Activated CD4-positive, alpha-beta T cell treated with anti-CD3 and anti-CD28 coated beads, Interleukin-2, amount 10 ng/mL, durations not matched to agents 7 days and 5 days (primary cell): ENCODE measurements around the gene SHISA6. TPM values are rescaled to one million over a fixed set of nuclear protein-coding genes. Genes with fewer than 3 reads are reported as not detected.

Experiments used
- CTCF ChIA-PET: fragments of 350-600 bp; sonication (Branson Sonifier 250); formaldehyde crosslinking; loops from one replicate; lab custom pipeline; 2021; ENCODE audit warnings: antibody characterized with exemption; lab: Charles Lee
- POLR2A ChIA-PET: fragments of 350-600 bp; sonication (Branson Sonifier 250); formaldehyde crosslinking; loops from one replicate; lab custom pipeline; 2021; ENCODE audit warnings: antibody characterized with exemption; lab: Charles Lee
- DNase-seq: peaks from one replicate; pipeline ENCODE4 v3.0.0-alpha.2; 2020
- H3K27ac Mint-ChIP-seq: one replicate; pipeline ENCODE4 v1.8.0; 2021; ENCODE audit warnings: mild to moderate bottlenecking, moderate library complexity, mixed read lengths
- H3K27me3 Mint-ChIP-seq: one replicate; pipeline ENCODE4 v1.8.0; 2021; ENCODE audit warnings: mixed read lengths
- H3K36me3 Mint-ChIP-seq: one replicate; pipeline ENCODE4 v1.8.0; 2021; ENCODE audit warnings: low read depth, mixed read lengths
- H3K4me1 Mint-ChIP-seq: one replicate; pipeline ENCODE4 v1.8.0; 2021; ENCODE audit warnings: mixed read lengths
- H3K4me3 Mint-ChIP-seq: one replicate; pipeline ENCODE4 v1.8.0; 2021; ENCODE audit warnings: mild to moderate bottlenecking, moderate library complexity, mixed read lengths
- H3K9me3 Mint-ChIP-seq: one replicate; pipeline ENCODE4 v1.8.0; 2021; ENCODE audit warnings: mixed read lengths
- total RNA-seq, 2 experiments: library from RNA; stranded (reverse); gene quantifications; one replicate each; pipeline ENCODE4 v1.2.3, GENCODE V29; 2021

Gene SHISA6
- total RNA-seq, 2 experiments from 2014 or later, result not detected

GRCh38 chr17:11241611-11242226 lies 706 bp downstream of the SHISA6 start:
- no peak for DNase-seq
- no peaks in the 10 kb centered on the region for H3K9me3 Mint-ChIP-seq
- peaks cover 2% of the 10 kb centered on the region for H3K4me1 Mint-ChIP-seq
- peaks cover 1% of the 10 kb centered on the region for H3K36me3 Mint-ChIP-seq
- peaks cover 36% of the 10 kb centered on the region for H3K27me3 Mint-ChIP-seq
- CTCF ChIA-PET, result no interaction called here
- H3K27ac Mint-ChIP-seq, result no peak overlapping the region
- POLR2A ChIA-PET, result no interaction called here
- no peak overlapping the region for H3K4me3 Mint-ChIP-seq

DNA sequence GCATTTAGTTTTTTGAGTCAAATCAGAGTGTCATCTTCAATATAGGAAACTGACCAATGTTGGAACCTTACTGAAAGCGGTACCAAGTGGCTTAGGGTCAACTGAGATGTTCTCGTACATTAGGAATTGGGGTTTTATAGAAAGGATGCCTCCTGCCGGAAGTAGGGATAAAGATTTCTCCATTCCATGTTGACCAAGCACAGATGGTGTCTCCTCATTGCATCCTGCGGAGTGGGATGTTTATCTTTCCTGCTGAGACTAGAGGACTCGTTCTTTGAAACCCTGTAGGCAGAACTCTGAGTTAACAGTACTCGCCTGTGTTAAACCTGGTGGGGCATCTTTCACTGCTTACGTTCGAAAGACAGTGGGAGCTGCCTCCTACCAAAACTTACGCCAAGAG lies 1.4 kb downstream of the SHISA6 start:
- CTCF ChIA-PET, result no interaction called here
- no peak for DNase-seq
- H3K9me3 Mint-ChIP-seq, result no peaks in the 10 kb centered on the region
- H3K27ac Mint-ChIP-seq, result no peak overlapping the region
- peaks cover 36% of the 10 kb centered on the region for H3K27me3 Mint-ChIP-seq
- H3K4me3 Mint-ChIP-seq, result no peak overlapping the region
- H3K36me3 Mint-ChIP-seq, result peaks cover 1% of the 10 kb centered on the region
- H3K4me1 Mint-ChIP-seq, result peaks cover 2% of the 10 kb centered on the region
- POLR2A ChIA-PET, result no interaction called here

DNA sequence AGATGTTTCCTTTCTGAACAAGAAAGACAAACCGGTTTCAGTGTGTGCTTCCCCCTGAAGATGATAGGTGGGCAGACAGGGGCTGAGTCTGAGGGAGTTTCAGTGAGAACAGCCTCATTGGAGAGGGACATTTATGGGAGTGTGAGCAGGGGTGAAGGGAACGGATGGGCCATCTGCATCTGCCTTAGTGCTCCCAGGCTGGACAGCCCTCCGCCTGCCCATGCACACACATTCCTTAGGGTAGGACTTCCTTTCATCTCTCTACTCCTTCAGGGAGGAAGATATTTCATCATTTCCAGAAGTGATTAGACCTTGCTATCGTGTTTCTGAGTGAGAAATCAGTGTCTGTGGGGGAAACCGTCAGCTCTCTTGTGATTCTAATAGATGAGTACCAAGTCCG lies 3.8 kb downstream of the SHISA6 start:
- peaks cover 1% of the 10 kb centered on the region for H3K36me3 Mint-ChIP-seq
- no peaks in the 10 kb centered on the region for H3K9me3 Mint-ChIP-seq
- DNase-seq, result no peak
- H3K27ac Mint-ChIP-seq, result no peak overlapping the region
- no peaks in the 10 kb centered on the region for H3K4me1 Mint-ChIP-seq
- peaks cover 22% of the 10 kb centered on the region for H3K27me3 Mint-ChIP-seq
- ChIA-PET POLR2A (no interaction called here), CTCF (no interaction called here)
- H3K4me3 Mint-ChIP-seq, result no peak overlapping the region

DNA sequence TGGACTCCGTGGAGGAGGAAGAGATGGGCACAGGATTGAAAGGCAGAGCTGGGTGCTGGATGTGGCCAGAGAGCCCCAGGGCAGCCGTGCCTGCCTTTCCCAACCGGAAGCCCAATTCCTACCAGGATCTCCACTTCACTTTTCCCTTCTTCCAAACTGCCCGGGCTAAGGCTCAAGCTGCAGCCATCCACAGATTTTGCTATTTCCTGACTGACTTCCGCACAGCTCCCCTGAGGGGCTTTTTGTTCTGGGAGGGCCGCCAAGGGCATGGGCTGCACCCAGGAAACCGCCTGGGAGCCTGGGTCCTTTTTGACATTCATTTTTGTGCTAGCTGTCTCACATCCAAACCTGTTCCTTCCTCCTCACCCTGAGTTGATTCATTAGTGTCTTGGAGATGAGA lies 4.2 kb downstream of the SHISA6 start:
- Mint-ChIP-seq H3K27me3 (peaks cover 20% of the 10 kb centered on the region), H3K9me3 (no peaks in the 10 kb centered on the region), H3K27ac (no peak overlapping the region), H3K36me3 (peaks cover 1% of the 10 kb centered on the region), H3K4me3 (no peak overlapping the region), H3K4me1 (no peaks in the 10 kb centered on the region)
- DNase-seq, result no peak
- ChIA-PET CTCF (no interaction called here), POLR2A (no interaction called here)

- no peak for DNase-seq
- ChIA-PET POLR2A (no interaction called here), CTCF (no interaction called here)
- no peaks in the 10 kb centered on the region for H3K4me1 Mint-ChIP-seq
- no peak overlapping the region for H3K4me3 Mint-ChIP-seq
- H3K27me3 Mint-ChIP-seq, result peaks cover 20% of the 10 kb centered on the region
- H3K27ac Mint-ChIP-seq, result no peak overlapping the region
- no peaks in the 10 kb centered on the region for H3K9me3 Mint-ChIP-seq
- H3K36me3 Mint-ChIP-seq, result peaks cover 1% of the 10 kb centered on the region
These were observed 4.8 kb downstream of the SHISA6 start for GRCh38 chr17:11245791-11246190.

DNA sequence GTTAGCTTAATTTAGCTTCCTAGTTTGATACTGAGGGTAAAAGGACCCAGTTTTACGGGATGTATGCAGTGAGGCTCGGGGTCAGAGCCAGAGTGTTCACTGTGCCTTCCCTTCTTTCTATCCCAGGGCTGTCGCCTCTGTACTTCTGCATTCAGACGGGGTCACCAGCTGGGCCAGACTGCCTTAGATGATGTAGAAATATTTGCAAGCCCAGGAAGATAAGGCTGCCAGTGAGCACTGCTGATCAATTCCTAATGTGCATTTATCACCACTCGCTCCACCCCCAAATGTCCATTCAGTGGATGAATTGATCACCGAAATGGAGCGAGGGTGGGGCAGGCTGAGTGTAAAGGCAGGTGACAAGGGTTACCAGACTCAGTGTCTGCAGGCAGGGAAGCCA lies 9.1 kb downstream of the SHISA6 start:
- H3K27me3 Mint-ChIP-seq, result no peaks in the 10 kb centered on the region
- no peak overlapping the region for H3K4me3 Mint-ChIP-seq
- H3K36me3 Mint-ChIP-seq, result no peaks in the 10 kb centered on the region
- ChIA-PET CTCF (no interaction called here), POLR2A (no interaction called here)
- no peaks in the 10 kb centered on the region for H3K9me3 Mint-ChIP-seq
- H3K4me1 Mint-ChIP-seq, result no peaks in the 10 kb centered on the region
- no peak overlapping the region for H3K27ac Mint-ChIP-seq
- DNase-seq, result no peak

- Mint-ChIP-seq H3K36me3 (no peaks in the 10 kb centered on the region), H3K9me3 (peaks cover 3% of the 10 kb centered on the region), H3K4me1 (no peaks in the 10 kb centered on the region), H3K27me3 (no peaks in the 10 kb centered on the region), H3K27ac (no peak overlapping the region), H3K4me3 (no peak overlapping the region)
- CTCF ChIA-PET, result no interaction called here
- POLR2A ChIA-PET, result no interaction called here
- DNase-seq, result no peak
These were observed 10.6 kb downstream of the SHISA6 start for GRCh38 chr17:11251561-11252107.

- DNase-seq, result no peak
- no peak overlapping the region for H3K4me3 Mint-ChIP-seq
- CTCF ChIA-PET, result no interaction called here
- no peaks in the 10 kb centered on the region for H3K27me3 Mint-ChIP-seq
- POLR2A ChIA-PET, result no interaction called here
- peaks cover 6% of the 10 kb centered on the region for H3K9me3 Mint-ChIP-seq
- no peak overlapping the region for H3K27ac Mint-ChIP-seq
- H3K36me3 Mint-ChIP-seq, result no peaks in the 10 kb centered on the region
- H3K4me1 Mint-ChIP-seq, result no peaks in the 10 kb centered on the region
These were observed 11.1 kb downstream of the SHISA6 start for GRCh38 chr17:11252146-11252545.

GRCh38 chr17:11256877-11257276 lies 15.9 kb downstream of the SHISA6 start:
- no peaks in the 10 kb centered on the region for H3K36me3 Mint-ChIP-seq
- H3K4me1 Mint-ChIP-seq, result no peaks in the 10 kb centered on the region
- CTCF ChIA-PET, result no interaction called here
- H3K4me3 Mint-ChIP-seq, result no peak overlapping the region
- no peak for DNase-seq
- no peaks in the 10 kb centered on the region for H3K27me3 Mint-ChIP-seq
- H3K9me3 Mint-ChIP-seq, result peaks cover 6% of the 10 kb centered on the region
- H3K27ac Mint-ChIP-seq, result no peak overlapping the region
- POLR2A ChIA-PET, result no interaction called here

- POLR2A ChIA-PET, result no interaction called here
- peaks cover 22% of the 10 kb centered on the region for H3K9me3 Mint-ChIP-seq
- no peaks in the 10 kb centered on the region for H3K27me3 Mint-ChIP-seq
- CTCF ChIA-PET, result no interaction called here
- H3K4me3 Mint-ChIP-seq, result no peak overlapping the region
- no peak for DNase-seq
- no peaks in the 10 kb centered on the region for H3K36me3 Mint-ChIP-seq
- no peaks in the 10 kb centered on the region for H3K4me1 Mint-ChIP-seq
- H3K27ac Mint-ChIP-seq, result no peak overlapping the region
These were observed 23.3 kb downstream of the SHISA6 start for GRCh38 chr17:11264183-11264871.

DNA sequence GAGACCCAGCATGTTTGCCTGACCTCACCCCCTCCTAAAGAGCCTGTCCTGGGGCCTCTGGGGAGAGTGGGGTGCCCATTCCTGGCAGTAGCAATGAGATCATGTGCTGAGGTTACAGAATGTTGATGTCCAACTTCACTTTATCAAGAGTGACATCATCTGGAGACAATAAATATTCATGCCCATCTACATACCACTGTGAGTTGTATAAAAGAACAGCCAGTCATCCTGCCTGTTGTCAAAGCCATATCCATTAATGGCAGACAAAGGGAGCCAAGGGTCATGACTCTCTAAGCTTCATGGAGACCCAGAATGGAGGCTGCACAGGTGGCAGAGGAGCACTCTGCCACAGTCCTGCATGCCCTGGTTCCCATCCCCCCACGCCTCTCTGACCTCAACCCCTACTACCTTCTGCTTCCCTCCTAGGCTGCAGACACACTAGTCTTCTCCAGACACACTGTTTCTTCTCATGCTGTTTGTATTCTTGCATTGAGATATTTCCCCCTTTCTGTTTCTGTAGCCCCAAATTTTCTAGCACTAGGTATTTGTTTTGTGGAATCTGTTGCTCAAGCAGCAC lies 27.1 kb downstream of the SHISA6 start:
- Mint-ChIP-seq H3K4me1 (no peaks in the 10 kb centered on the region), H3K4me3 (no peak overlapping the region), H3K36me3 (no peaks in the 10 kb centered on the region), H3K27ac (no peak overlapping the region), H3K9me3 (peaks cover 18% of the 10 kb centered on the region), H3K27me3 (no peaks in the 10 kb centered on the region)
- DNase-seq, result no peak
- ChIA-PET CTCF (interaction anchor here (0.6 kb wide), 1 partner anchor 277 kb away, joined by 4 read pairs; no protein-coding TSS in a partner anchor), POLR2A (no interaction called here)

DNA sequence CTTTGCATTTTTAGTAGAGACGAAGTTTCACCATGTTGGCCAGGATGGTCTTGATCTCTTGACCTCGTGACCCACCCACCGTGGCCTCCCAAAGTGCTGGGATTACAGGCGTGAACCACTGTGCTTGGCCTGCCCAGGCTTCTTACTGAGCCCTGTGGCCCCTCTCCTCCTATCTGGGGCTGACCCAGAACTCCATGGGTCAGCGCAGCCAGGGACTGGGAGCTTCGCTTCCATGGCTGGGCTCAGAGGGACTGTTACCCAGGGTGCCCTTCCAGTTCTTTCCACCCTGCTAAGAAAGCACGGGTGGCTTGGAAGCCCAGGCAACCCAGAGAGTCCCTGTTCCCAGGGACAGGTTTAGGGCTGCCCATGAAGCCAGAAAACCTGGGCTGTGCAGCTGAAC lies 28.2 kb downstream of the SHISA6 start:
- Mint-ChIP-seq H3K27me3 (no peaks in the 10 kb centered on the region), H3K4me1 (no peaks in the 10 kb centered on the region), H3K27ac (no peak overlapping the region), H3K36me3 (no peaks in the 10 kb centered on the region), H3K9me3 (peaks cover 10% of the 10 kb centered on the region), H3K4me3 (no peak overlapping the region)
- CTCF ChIA-PET, result no interaction called here
- POLR2A ChIA-PET, result no interaction called here
- DNase-seq, result no peak

DNA sequence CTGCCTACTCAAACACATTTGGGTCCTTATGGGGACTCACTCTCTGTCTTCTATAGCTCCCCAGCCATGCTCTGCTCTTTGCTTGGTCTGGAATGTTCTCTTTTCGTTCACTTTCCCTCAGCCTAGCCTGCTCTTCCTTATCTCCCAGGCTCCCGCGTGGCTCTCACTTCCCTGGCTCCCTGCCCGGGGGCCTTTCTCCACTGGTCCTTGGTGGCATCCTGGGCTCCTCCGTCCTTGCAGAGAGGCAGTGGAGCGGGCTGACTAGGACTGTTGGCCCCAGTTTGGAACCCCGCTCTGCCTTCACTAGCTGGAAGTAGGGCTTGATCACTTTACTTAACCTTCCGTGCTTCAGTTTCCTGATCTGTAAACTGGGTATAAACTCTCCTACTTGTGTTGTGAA lies 31.2 kb downstream of the SHISA6 start:
- Mint-ChIP-seq H3K4me3 (no peak overlapping the region), H3K36me3 (no peaks in the 10 kb centered on the region), H3K9me3 (peaks cover under 1% of the 10 kb centered on the region), H3K27me3 (no peaks in the 10 kb centered on the region), H3K4me1 (no peaks in the 10 kb centered on the region), H3K27ac (no peak overlapping the region)
- POLR2A ChIA-PET, result no interaction called here
- DNase-seq, result no peak
- CTCF ChIA-PET, result interaction anchor here (1.0 kb wide), 1 partner anchor 417 kb away, joined by 3 read pairs; no protein-coding TSS in a partner anchor
